H1 (cell line): ENCODE data around the gene CALCOCO2. TPM values are rescaled to one million over a fixed set of nuclear protein-coding genes. Genes with fewer than 3 reads are reported as not detected.

Experiments used
- CTCF ChIA-PET: fragments of 300-600 bp; sonication (Branson Sonifier 250); formaldehyde crosslinking; loops from one replicate; lab custom pipeline; 2021; ENCODE audit not compliant: partially characterized antibody; lab: Charles Lee
- POLR2A ChIA-PET: fragments of 300-600 bp; sonication (Branson Sonifier 250); formaldehyde crosslinking; loops from one replicate; lab custom pipeline; 2021; ENCODE audit warnings: inconsistent platforms; ENCODE audit not compliant: partially characterized antibody; lab: Charles Lee
- DNase-seq, 2 experiments: peaks; one replicate each; pipeline versions ENCODE4 v3.0.0 to v3.0.0-alpha.2; 2010 to 2022; ENCODE audit warnings: low spot score in 2 of 2, low read depth in 1 of 2, mixed read lengths in 1 of 2
- FAIRE-seq: peaks from 2 replicates; lab custom pipeline; 2011; peaks lifted over from hg19 to GRCh38; lab: Jason Lieb, UNC
- H2AFZ ChIP-seq: 2 replicates; pipeline ENCODE4 v1.8.1; 2012; ENCODE audit warnings: low read length, inconsistent platforms
- H2AK5ac ChIP-seq: 2 replicates; pipeline ENCODE4 v1.6.1; 2013; ENCODE audit warnings: low read depth, low read length
- H2BK120ac ChIP-seq: replicated peaks from 2 replicates; pipeline ENCODE3; 2013; ENCODE audit warnings: low read depth, low read length, inconsistent platforms
- H2BK12ac ChIP-seq: 2 replicates; pipeline ENCODE4 v1.6.1; 2013; ENCODE audit warnings: low read depth, low read length
- H2BK15ac ChIP-seq: 2 replicates; pipeline ENCODE4 v1.6.1; 2013; ENCODE audit warnings: low read length
- H2BK20ac ChIP-seq: 2 replicates; pipeline ENCODE4 v1.6.1; 2013; ENCODE audit warnings: low read length
- H2BK5ac ChIP-seq: 2 replicates; pipeline ENCODE4 v1.6.1; 2013; ENCODE audit warnings: low read depth, low read length
- H3K14ac ChIP-seq: 2 replicates; pipeline ENCODE4 v1.6.1; 2013; ENCODE audit warnings: inconsistent platforms; ENCODE audit not compliant: insufficient read length
- H3K18ac ChIP-seq: 2 replicates; pipeline ENCODE4 v1.6.1; 2013; ENCODE audit warnings: low read length; ENCODE audit errors: extremely low read depth
- H3K23ac ChIP-seq: 2 replicates; pipeline ENCODE4 v1.6.1; 2013; ENCODE audit warnings: inconsistent platforms; ENCODE audit not compliant: insufficient read length
- H3K23me2 ChIP-seq: 2 replicates; pipeline ENCODE4 v1.6.1; 2013; ENCODE audit warnings: low read depth, low read length
- H3K27ac ChIP-seq: 2 replicates; pipeline ENCODE4 v1.6.1; 2011; ENCODE audit warnings: low read depth, low read length, inconsistent platforms
- H3K27me3 ChIP-seq, 4 experiments: replicated peaks in 1 of 4; 1 replicate in 1 of 4; 2 replicates in 3 of 4; pipeline versions ENCODE4 v1.6.1 to v1.8.1; 2011 to 2013; ENCODE audit warnings: low read length in 3 of 4, mild to moderate bottlenecking in 3 of 4, inconsistent platforms in 2 of 4, mixed read lengths in 2 of 4, moderate library complexity in 1 of 4; ENCODE audit not compliant: control insufficient read depth in 3 of 4, insufficient read depth in 3 of 4; ENCODE audit errors: extremely low read depth in 1 of 4
- H3K36me3 ChIP-seq, 4 experiments: 2 replicates each; pipeline versions ENCODE4 v1.6.1 to v1.8.1; 2011 to 2013; ENCODE audit warnings: mild to moderate bottlenecking in 4 of 4, low read length in 3 of 4, moderate library complexity in 2 of 4, control low read depth in 1 of 4, inconsistent platforms in 1 of 4; ENCODE audit not compliant: insufficient read depth in 4 of 4, control insufficient read depth in 2 of 4
- H3K4ac ChIP-seq: replicated peaks from 2 replicates; pipeline ENCODE3; 2013; ENCODE audit warnings: low read length, low read depth, mixed read lengths, inconsistent platforms; ENCODE audit not compliant: insufficient read length
- H3K4me1 ChIP-seq, 4 experiments: replicated peaks in 1 of 4; 1 replicate in 1 of 4; 2 replicates in 3 of 4; pipeline versions ENCODE4 v1.6.1 to v1.8.1; 2011 to 2013; ENCODE audit warnings: low read length in 3 of 4, inconsistent platforms in 2 of 4, mixed read lengths in 1 of 4; ENCODE audit not compliant: insufficient read depth in 4 of 4, control insufficient read depth in 3 of 4
- H3K4me2 ChIP-seq, 2 experiments: 2 replicates each; pipeline versions ENCODE4 v1.6.1 to v1.8.1; 2011 to 2013; ENCODE audit warnings: low read depth in 2 of 2, low read length in 2 of 2, control low read depth in 1 of 2, inconsistent platforms in 1 of 2, mild to moderate bottlenecking in 1 of 2; ENCODE audit not compliant: insufficient read depth in 1 of 2
- H3K4me3 ChIP-seq, 4 experiments: fragments of 200-600, 300-600 bp in 1 of 4; sonication (generic), shearing (Covaris generic), sonication (Bioruptor Twin) in 1 of 4; 2 replicates each; pipeline versions ENCODE4 v1.5.1 to v1.8.1; 2011 to 2016; ENCODE audit warnings: low read length in 4 of 4, low read depth in 3 of 4, control low read depth in 2 of 4, inconsistent platforms in 2 of 4, mild to moderate bottlenecking in 2 of 4, mixed read lengths in 1 of 4, moderate library complexity in 1 of 4; ENCODE audit not compliant: insufficient read depth in 2 of 4; ENCODE audit errors: extremely low read depth in 1 of 4
- H3K56ac ChIP-seq: replicated peaks from 2 replicates; pipeline ENCODE3; 2013; ENCODE audit warnings: low read depth, mild to moderate bottlenecking, mixed read lengths, low read length, inconsistent platforms; ENCODE audit not compliant: insufficient read length
- H3K79me1 ChIP-seq: 2 replicates; pipeline ENCODE4 v1.6.1; 2013; ENCODE audit warnings: low read depth, low read length, control low read depth
- H3K79me2 ChIP-seq, 2 experiments: 2 replicates each; pipeline versions ENCODE4 v1.6.1 to v1.8.1; 2012 to 2013; ENCODE audit warnings: low read length in 2 of 2, mild to moderate bottlenecking in 2 of 2, inconsistent platforms in 1 of 2; ENCODE audit not compliant: insufficient read depth in 2 of 2, control insufficient read depth in 1 of 2
- H3K9ac ChIP-seq, 4 experiments: replicated peaks in 1 of 4; 1 replicate in 1 of 4; 2 replicates in 3 of 4; pipeline versions ENCODE4 v1.6.1 to v1.8.1; 2011 to 2013; ENCODE audit warnings: low read depth in 3 of 4, low read length in 3 of 4, control low read depth in 2 of 4, mild to moderate bottlenecking in 2 of 4, moderate library complexity in 2 of 4, inconsistent platforms in 1 of 4; ENCODE audit errors: extremely low read depth in 1 of 4
- H3K9me3 ChIP-seq, 2 experiments: 2 replicates each; pipeline versions ENCODE4 v1.6.1 to v1.8.1; 2012 to 2013; ENCODE audit warnings: mild to moderate bottlenecking in 2 of 2, moderate library complexity in 2 of 2, control low read depth in 1 of 2, inconsistent platforms in 1 of 2, low read depth in 1 of 2, low read length in 1 of 2, mixed read lengths in 1 of 2; ENCODE audit not compliant: insufficient read depth in 2 of 2
- H4K20me1 ChIP-seq, 2 experiments: replicated peaks in 1 of 2; 2 replicates each; pipeline versions ENCODE3 to v1.8.1; 2011 to 2013; ENCODE audit warnings: inconsistent platforms in 2 of 2, low read length in 2 of 2, mild to moderate bottlenecking in 1 of 2; ENCODE audit not compliant: insufficient read depth in 2 of 2, control insufficient read depth in 1 of 2
- H4K5ac ChIP-seq: 2 replicates; pipeline ENCODE4 v1.6.1; 2013; ENCODE audit warnings: low read length, low read depth, mixed read lengths, inconsistent platforms; ENCODE audit not compliant: insufficient read length
- H4K8ac ChIP-seq: 2 replicates; pipeline ENCODE4 v1.8.0; 2013; ENCODE audit warnings: mild to moderate bottlenecking, moderate library complexity, low read length, inconsistent platforms; ENCODE audit not compliant: insufficient read depth; ENCODE audit errors: extremely low read depth
- H4K91ac ChIP-seq: replicated peaks from 2 replicates; pipeline ENCODE3; 2013; ENCODE audit warnings: low read length, mixed read lengths, inconsistent platforms; ENCODE audit not compliant: insufficient read length
- CBX8 ChIP-seq: fragments of 300-800, 300-1000 bp; sonication (generic); IDR thresholded peaks from 2 replicates; pipeline ENCODE4 v1.7.1; 2016; ENCODE audit warnings: low read depth, low read length, borderline replicate concordance
- EGR1 ChIP-seq: IDR thresholded peaks from 2 replicates; pipeline ENCODE4 v1.6.1; 2011; ENCODE audit warnings: low read depth, low read length, borderline replicate concordance
- EP300 ChIP-seq, 2 experiments: IDR thresholded peaks; 1 replicate in 1 of 2; 2 replicates in 1 of 2; pipeline ENCODE4 v1.6.1; 2011 to 2012; ENCODE audit warnings: low read depth in 2 of 2, low read length in 2 of 2, mild to moderate bottlenecking in 2 of 2, borderline replicate concordance in 1 of 2, inconsistent platforms in 1 of 2, moderate library complexity in 1 of 2
- JUN ChIP-seq: IDR thresholded peaks from 2 replicates; pipeline ENCODE4 v1.6.1; 2011; ENCODE audit warnings: low read depth, mild to moderate bottlenecking, improper control_type of control experiment, low read length
- KDM1A ChIP-seq: fragments of 200-600, 300-600 bp; sonication (generic); IDR thresholded peaks from 2 replicates; pipeline ENCODE4 v1.7.1; 2016; ENCODE audit warnings: mild to moderate bottlenecking, low read length, borderline replicate concordance
- POLR2A ChIP-seq, 2 experiments: IDR thresholded peaks; 1 replicate in 1 of 2; 2 replicates in 1 of 2; pipeline ENCODE4 v1.6.1; 2011; ENCODE audit warnings: low read depth in 2 of 2, low read length in 2 of 2, mild to moderate bottlenecking in 2 of 2; ENCODE audit errors: control extremely low read depth in 1 of 2
- SP1 ChIP-seq: IDR thresholded peaks from 2 replicates; pipeline ENCODE4 v1.6.1; 2011; ENCODE audit warnings: low read depth, low read length
- SP4 ChIP-seq: IDR thresholded peaks from 2 replicates; pipeline ENCODE4 v1.6.1; 2012; ENCODE audit warnings: low read length, inconsistent platforms
- SUZ12 ChIP-seq: fragments of 200-600 bp; sonication (generic); IDR thresholded peaks from 2 replicates; pipeline ENCODE4 v1.6.1; 2012; ENCODE audit warnings: mild to moderate bottlenecking, inconsistent platforms, low read length, moderate library complexity, mixed read lengths
- WGBS, 2 experiments: shearing (Covaris generic) in 1 of 2; methylation state at CpG; one replicate each; pipeline versions ENCODE4 v1.1.6 to v1.1.7; 2013 to 2015; ENCODE audit warnings: low lambda C conversion rate in 2 of 2, mixed read lengths in 2 of 2, inconsistent platforms in 1 of 2, low coverage in 1 of 2, missing lambda C conversion rate in 1 of 2; ENCODE audit not compliant: insufficient replicate concordance in 2 of 2, insufficient coverage in 1 of 2, insufficient read length in 1 of 2; ENCODE audit errors: extremely low coverage in 1 of 2, missing lambda C conversion rate in 1 of 2; 5-methylcytosine and 5-hydroxymethylcytosine counted together
- polyA plus RNA-seq, 7 experiments: library from polyadenylated mRNA; depleted of rRNA in 3 of 7; stranded (reverse) in 5 of 7; unstranded in 2 of 7; fragments of >200 nt in 5 of 7; fragments of 200-250 nt in 2 of 7; gene quantifications; 1 replicate in 5 of 7; 2 replicates in 1 of 7; 4 replicates in 1 of 7; pipeline versions ENCODE4 v1.2.1 to v1.2.3, GENCODE V29; 2011 to 2013; ENCODE audit warnings: missing spikeins in 2 of 7, mixed read lengths in 2 of 7
- total RNA-seq: library from RNA; stranded (reverse); fragmentation: NEBNext Ultra II Directional; extraction: Animal tissue kit (Norgen Biotek cat#: 25700); gene quantifications from 2 replicates; pipeline ENCODE4 v1.2.1, GENCODE V29; 2021
- TF ChIP-seq, protein P1 (sequence below): IDR thresholded peaks from 2 replicates; pipeline ENCODE4 v1.6.1; 2011; ENCODE audit warnings: low read depth, mild to moderate bottlenecking, low read length; ENCODE audit not compliant: insufficient read depth

Gene CALCOCO2
- total and polyA plus RNA-seq, 2 of the 8 experiments (the other 6 are each of a cell fraction or from before 2014, with no cell fraction given) = 12.1 to 31.8 TPM

DNA sequence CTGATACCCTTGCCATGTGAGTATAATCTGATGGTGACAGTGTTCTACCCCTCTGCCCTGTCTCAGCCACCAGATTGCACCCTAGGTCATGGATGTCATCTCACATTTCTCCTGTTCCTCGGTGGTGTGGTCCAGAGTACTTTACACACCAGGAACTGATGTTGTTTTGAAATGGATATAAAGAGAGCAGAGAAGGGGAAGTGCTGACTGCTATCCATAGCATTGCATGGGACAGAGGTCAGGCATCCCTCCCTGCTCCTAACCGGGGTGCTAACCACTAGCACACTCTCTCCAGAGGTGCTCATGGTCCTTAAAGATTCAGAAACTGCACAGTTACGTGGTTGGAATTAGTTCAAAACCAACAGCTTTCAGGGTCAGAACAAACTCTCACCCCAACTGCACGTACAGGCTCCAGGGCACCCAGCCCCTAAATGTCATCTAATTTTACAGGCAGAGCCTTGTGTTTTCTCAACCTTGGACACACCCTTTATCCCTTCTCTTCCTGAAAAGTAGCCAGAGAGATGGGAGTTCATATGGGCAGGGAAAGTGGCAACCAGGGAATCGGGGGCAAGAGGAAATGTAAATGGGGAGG lies 30.1 kb upstream of the CALCOCO2 start:
- no peak for FAIRE-seq
- H4K8ac ChIP-seq = no peak overlapping the region
- H3K4me3 ChIP-seq = no peak overlapping the region
- H3K14ac ChIP-seq = no peak overlapping the region
- H3K9ac ChIP-seq = no peak overlapping the region
- H3K23ac ChIP-seq = no peak overlapping the region
- CTCF ChIA-PET = interaction anchor here (0.7 to 88.5 kb wide), 5 partner anchors 11 to 121 kb away, joined by 3 to 2590 read pairs (median 23); partner anchors contain the start of gene ATP5MC1
- H3K23me2 ChIP-seq = no peaks in the 10 kb centered on the region
- no peak overlapping the region for H2AFZ ChIP-seq
- no peak overlapping the region for H3K56ac ChIP-seq
- no peaks in the 10 kb centered on the region for H3K36me3 ChIP-seq
- no peaks in the 10 kb centered on the region for H4K20me1 ChIP-seq
- POLR2A ChIA-PET = interaction anchor here (0.7 kb wide), 1 partner anchor 15 kb away, joined by 3 read pairs; no protein-coding TSS in a partner anchor
- H2BK5ac ChIP-seq = no peak overlapping the region
- H2BK120ac ChIP-seq = no peak overlapping the region
- H3K18ac ChIP-seq = no peak overlapping the region
- H3K4me1 ChIP-seq = no peaks in the 10 kb centered on the region; a peak in 2 of 7 replicates
- no peak overlapping the region for H2AK5ac ChIP-seq
- no peak overlapping the region for H4K91ac ChIP-seq
- H3K79me2 ChIP-seq = no peaks in the 10 kb centered on the region
- H2BK20ac ChIP-seq = no peak overlapping the region
- no peak overlapping the region for H4K5ac ChIP-seq
- H3K4ac ChIP-seq = no peak overlapping the region
- H3K4me2 ChIP-seq = no peak overlapping the region
- no peak overlapping the region for H3K27ac ChIP-seq
- H3K9me3 ChIP-seq = no peaks in the 10 kb centered on the region
- 87% methylated on average over 5 of the region's 5 CpGs; no CpG with 5 or more reads in 1 of the 2 experiments for whole genome bisulfite sequencing, 2 experiments
- H2BK12ac ChIP-seq = no peak overlapping the region
- H3K27me3 ChIP-seq = peaks cover 0 to 2% (median 0%) of the 10 kb centered on the region in 4 experiments; a peak in 1 of 7 replicates
- H3K79me1 ChIP-seq = no peaks in the 10 kb centered on the region
- DNase-seq = no peak
- no peak overlapping the region for H2BK15ac ChIP-seq
- TF ChIP-seq SUZ12 = no peak
- TF ChIP-seq KDM1A = no peak
- no peak for TF ChIP-seq SP1
- no peak for TF ChIP-seq POLR2A (IDR thresholded peaks at IDR 0.05; ENCODE audit: control extremely low read depth in 1 of 2, low read depth in 2 of 2, low read length in 2 of 2)
- no peak for TF ChIP-seq CBX8
- TF ChIP-seq SP4 = no peak
- no peak for TF ChIP-seq EGR1
- TF ChIP-seq JUN = no peak
- no peak for TF ChIP-seq EP300 (IDR thresholded peaks at IDR 0.05; ENCODE audit: borderline replicate concordance in 1 of 2, low read depth in 2 of 2, low read length in 2 of 2)
- TF ChIP-seq, protein P1, sequence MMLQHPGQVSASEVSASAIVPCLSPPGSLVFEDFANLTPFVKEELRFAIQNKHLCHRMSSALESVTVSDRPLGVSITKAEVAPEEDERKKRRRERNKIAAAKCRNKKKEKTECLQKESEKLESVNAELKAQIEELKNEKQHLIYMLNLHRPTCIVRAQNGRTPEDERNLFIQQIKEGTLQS = no peak
